ENCODE measurements around the gene ZNF561.

The ZNF561 gene

DNA sequence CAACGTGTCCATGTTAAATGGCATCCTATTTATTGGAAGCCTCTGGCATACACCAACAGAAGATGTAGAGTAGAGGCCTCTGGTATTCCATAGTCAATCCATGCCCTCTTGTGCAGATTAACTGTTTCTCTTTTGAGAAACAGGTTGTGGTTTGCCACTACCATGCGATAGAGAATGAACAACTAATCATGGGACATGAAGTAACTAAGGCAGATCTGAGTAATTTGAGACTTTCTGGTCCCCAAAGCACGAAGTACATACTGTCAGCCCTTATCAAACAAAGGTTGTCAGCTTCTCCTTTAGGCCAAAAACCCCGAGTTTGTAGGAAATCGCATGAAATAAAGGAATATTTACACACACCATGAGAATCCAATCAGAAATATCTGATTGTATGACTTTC, 40.3 kb downstream of the ZNF561 start:
- DNase-seq (ENCODE audit: low read depth) = no peak

DNA sequence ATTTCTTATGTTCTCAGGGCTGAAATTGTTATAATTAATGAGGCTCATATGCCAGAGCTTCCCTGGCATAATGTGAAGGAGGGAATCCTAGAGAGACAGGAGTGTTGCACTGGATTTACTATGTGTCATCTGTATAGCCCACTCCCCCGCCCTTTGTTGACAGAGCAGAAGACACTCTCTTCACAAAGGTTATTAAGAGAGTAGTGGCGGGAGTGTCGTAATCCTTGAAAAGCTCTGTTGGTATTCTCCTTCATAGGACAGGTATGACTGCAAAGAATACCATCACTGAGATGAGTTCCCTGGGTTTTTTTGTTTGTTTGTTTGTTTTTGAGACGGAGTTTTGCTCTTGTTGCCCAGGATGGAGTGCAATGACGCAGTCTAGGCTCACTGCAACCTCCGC, 50.8 kb downstream of the ZNF561 start:
- DNase-seq (ENCODE audit: low read depth) = no peak

DNA sequence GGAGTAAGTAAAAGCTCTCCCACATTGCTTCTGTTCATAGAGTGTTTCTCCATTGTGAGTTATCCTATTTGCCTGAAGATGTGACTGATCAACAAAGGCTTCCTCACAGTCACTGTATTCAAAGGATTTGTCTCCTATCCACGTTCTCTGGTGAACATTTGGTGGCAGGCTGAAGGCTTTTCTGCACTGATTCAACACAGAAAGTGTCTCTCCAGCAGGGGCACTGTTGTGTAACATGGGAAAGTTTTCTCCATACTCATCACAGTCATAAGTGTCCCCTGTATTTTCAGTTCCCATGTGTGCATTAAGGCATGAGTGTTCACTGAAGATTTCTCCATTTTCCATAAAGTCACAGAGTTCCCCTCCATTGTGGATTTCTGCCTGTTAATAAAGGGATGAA, 54.3 kb downstream of the ZNF561 start:
- DNase-seq (ENCODE audit: low read depth) = no peak

- DNase-seq (ENCODE audit: low read depth) = no peak
Measured at GRCh38 chr19:9565900-9566705, 54.9 kb downstream of the ZNF561 start.

Measured in HS-27A (cell line).